Thyroid gland (tissue), 4 donors: ENCODE data around the gene LTB4R.

ENCODE experiments used
- POLR2A ChIP-seq, 2 donors: fragments of 450-650 bp; IDR thresholded peaks; one replicate each; pipeline ENCODE4 v1.6.1; 2017; ENCODE audit warnings: antibody characterized with exemption in 2 of 2, mild to moderate bottlenecking in 2 of 2, moderate library complexity in 1 of 2
- TF ChIP-seq, protein P1 (sequence below), 6 experiments: fragments of 200-600 bp in 3 of 6; fragments of 450-650 bp in 3 of 6; sonication (generic) in 3 of 6; IDR thresholded peaks; one replicate each; pipeline ENCODE4 v1.5.1; 2016 to 2019; ENCODE audit warnings: antibody characterized with exemption in 6 of 6, mild to moderate bottlenecking in 2 of 6, inconsistent platforms in 1 of 6, moderate library complexity in 1 of 6

DNA sequence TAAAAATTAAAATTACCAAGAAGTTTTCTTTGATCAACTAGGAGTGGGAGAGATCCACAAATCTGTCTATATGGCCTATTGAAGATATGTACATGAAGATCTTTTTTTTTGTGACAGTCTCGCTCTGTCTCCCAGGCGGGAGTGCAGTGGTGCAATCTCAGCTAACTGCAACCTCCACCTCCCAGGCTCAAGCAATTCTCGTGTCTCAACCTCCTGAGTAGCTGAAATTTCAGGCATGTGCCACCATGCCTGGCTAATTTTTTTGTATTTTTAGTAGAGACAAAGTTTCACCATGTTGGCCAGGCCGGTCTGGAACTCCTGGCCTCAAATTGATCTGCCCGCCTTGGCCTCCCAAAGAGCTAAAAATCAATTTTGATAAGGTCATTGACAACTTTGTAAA, 52.1 kb downstream of the LTB4R start:
- TF ChIP-seq, protein P1, sequence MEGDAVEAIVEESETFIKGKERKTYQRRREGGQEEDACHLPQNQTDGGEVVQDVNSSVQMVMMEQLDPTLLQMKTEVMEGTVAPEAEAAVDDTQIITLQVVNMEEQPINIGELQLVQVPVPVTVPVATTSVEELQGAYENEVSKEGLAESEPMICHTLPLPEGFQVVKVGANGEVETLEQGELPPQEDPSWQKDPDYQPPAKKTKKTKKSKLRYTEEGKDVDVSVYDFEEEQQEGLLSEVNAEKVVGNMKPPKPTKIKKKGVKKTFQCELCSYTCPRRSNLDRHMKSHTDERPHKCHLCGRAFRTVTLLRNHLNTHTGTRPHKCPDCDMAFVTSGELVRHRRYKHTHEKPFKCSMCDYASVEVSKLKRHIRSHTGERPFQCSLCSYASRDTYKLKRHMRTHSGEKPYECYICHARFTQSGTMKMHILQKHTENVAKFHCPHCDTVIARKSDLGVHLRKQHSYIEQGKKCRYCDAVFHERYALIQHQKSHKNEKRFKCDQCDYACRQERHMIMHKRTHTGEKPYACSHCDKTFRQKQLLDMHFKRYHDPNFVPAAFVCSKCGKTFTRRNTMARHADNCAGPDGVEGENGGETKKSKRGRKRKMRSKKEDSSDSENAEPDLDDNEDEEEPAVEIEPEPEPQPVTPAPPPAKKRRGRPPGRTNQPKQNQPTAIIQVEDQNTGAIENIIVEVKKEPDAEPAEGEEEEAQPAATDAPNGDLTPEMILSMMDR (IDR thresholded peaks at IDR 0.05) = no peak
- no peak for TF ChIP-seq POLR2A (IDR thresholded peaks at IDR 0.05)
